GM19455 (cell line): ENCODE results near the gene CAB39L.

Source experiments
- ATAC-seq: cut with Tn5 transposase; IDR thresholded peaks from one replicate; pipeline ENCODE4 v1.9.1; 2021; ENCODE audit not compliant: unreplicated experiment

The CAB39L gene

DNA sequence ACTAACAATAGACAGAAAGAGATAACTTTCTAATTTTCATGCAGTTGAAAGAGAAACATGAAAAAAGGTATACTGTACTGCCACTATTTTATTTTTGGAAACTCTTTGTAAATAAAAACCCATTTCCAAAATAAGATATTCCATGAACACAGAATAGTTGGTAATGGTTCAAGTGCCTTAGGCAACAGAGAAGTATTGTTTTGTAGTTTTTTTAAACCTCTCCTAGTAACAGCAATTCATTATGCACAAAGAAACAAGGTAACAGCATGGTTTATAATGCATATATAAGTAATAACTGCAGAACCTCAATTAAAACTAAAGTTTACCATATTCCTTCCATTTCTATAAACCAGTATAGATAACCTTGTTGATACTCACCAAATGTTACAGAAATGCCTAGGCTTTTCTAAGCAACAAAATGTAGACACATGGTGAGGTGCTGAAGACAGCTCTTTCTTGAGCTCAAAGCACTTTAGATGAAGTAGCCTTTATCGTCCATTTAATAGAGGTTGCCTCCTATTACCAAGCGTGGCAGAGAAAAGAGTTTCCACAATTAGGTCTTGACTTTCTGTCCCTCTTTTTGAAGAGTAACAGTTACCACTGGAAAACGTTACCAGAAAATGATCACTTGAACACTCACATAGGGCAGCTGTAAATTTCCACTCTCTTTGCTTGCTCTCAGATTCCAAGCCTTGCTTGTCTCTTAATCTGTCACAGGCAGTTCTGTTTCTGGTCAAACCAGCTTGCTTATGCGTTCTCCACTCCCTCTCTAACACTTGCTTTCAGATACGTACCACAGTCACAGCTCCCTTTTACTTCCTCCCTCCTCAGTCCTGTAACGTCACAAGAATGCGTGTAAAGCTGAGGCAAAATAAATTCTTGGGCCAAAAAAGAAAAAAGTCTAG, 42.9 kb downstream of the CAB39L start:
- no peak for ATAC-seq

DNA sequence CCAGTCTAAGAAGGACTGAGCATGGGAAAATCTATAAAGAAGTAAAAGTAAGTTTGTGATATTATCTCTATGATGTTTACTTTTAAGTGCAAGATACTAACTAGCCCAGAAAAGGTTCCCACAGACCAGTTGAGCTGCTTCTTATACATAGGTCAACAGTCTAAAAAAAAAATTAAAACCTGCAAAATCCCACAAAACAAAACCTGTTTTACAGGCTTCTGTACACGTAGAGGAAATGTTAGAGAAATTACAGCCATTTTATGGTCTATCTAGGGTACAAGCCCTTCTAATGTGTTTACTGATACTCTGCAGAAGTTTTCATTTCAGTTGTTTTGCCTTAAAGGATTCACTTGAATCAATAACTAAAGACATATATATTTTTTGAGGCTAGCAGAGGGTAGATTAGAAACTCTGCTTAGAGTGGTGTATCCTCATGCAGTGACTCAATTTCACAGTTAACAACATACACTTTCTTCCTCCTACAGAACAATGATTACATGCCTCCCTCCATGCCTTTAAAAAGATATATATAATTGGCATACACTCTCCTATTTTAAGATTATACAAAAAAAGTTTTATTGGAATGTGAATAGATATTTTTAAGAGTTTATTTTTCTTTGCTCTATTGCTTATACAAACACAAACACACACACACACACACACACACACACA, 43.9 kb downstream of the CAB39L start:
- ATAC-seq = no peak

DNA sequence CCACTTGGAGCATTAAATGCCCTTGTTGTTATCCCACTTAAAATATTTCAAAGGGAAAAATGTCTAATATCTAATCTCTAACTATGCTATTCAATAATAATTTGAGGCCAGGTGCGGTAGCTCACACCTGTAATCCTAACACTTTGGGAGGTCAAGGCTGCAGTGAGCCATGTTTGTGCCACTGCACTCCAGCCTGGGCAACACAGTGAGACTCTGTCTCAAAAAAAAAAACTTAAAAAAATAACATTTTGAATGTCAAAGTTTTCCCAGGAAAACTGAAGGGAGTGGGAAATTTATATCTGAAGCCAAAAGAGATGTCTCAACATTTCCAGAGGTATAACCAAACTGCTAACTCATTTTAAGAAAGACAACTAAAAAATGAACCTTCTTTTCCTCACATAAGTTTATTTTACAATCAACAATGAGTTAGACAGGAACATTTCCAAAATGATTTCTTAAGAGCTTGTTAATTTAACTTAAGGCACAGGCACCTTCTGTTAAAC, 47.9 kb downstream of the CAB39L start:
- ATAC-seq = no peak

DNA sequence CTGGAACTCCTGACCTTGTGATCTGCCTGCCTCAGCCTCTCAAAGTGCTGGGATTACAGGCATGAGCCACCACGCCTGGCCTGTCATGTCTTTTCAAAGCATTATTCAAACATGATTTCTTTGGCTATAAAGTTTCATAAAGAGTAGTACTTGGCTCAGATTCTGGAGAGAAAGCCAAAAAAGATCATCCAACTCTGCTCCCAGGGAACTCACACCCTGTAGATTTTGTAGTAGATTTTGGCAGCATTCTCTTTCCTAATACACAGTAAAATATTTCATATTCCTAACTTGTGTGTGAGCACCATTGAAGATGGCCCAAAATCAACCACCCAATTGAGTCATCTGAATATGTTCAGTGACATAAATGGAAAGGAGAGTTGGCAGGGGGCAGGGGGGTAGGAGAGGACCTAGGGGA, 48.4 kb downstream of the CAB39L start:
- no peak for ATAC-seq

DNA sequence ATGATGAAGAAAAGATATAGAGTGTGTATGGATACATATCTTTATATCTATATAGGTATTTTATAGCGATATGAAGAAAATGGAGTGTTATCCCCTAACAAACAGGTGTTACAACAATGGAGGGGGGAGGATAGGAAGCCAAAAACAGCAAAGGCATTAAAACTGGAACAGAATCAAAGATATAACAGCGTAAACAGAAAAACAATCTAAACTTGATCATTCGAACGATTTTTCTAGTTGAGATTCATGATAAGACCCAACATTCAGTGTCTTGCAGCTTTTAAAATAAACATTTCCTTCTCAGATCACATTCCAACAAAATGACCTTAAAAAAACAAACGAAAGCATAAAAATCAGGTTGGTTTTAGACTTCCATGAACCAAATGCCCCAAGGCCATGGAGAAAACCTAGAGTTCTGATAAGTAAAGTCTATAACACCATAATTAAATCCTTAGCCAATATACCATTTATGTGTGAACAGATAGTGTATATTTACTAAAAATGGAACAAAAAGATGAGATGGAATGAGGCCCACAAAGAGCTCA, 55.7 kb downstream of the CAB39L start:
- no peak for ATAC-seq

DNA sequence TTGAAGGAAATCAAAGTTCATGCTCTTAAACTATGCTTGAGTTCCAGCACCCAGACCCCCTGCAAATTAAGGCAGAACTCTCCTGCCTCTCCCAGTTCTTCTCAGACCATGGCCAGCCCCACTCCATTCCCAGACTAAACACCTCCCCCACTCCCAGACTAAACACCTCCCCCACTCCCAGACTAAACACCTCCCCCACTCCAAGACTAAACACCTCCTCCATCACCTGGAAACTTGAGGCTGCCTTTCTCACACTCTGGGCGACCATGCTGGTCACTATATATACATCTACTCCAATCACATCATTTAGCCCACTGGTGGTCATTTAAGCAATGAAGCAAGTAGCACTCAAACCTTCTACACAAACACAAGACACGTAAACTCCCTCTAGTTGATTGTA, 57.2 kb downstream of the CAB39L start:
- ATAC-seq = no peak

DNA sequence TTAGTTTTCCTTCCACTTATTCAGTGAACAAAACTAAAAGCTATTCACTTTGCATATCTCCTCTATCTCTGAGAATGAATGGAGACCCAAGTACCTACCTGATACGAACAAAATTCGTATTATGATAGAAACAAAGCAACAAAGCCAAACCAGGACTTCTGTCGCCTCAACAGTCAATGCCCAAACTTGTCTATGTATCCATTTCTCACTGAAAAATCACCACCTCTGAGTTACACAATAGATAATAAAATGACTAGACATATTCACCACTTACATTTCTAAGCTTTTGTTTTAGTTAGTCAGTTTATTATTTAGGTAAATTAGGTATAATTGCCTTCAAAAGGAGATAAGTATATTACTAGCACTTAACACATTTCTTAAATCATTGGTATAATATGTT, 67.7 kb downstream of the CAB39L start:
- no peak for ATAC-seq

- no peak for ATAC-seq
Measured at GRCh38 chr13:49374585-49375290, 69.1 kb downstream of the CAB39L start.

- no peak for ATAC-seq
Measured at GRCh38 chr13:49373716-49374115, 70.1 kb downstream of the CAB39L start.

GRCh38 chr13:49371943-49372613, 71.8 kb downstream of the CAB39L start:
- no peak for ATAC-seq

- ATAC-seq = no peak
Measured at GRCh38 chr13:49370371-49370770, 73.5 kb downstream of the CAB39L start.

DNA sequence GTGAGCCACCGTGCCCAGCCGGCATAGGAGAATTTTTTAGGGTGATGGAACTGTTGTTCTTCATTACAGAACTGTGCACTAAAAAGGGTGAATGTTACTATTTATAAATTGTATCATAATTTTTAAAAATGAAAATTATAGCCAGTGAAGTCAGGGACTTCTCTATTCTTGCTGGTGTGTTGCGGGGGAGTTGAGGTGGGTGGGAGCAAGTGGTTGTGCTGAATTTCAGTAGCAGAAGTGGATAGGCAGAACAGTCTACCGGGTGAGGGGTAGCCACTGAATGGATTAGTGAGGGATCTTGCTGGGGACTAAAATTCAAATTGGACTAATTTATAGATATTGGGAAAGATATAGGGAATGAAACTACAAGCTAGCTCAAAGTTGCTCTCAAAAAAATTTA, 74.0 kb downstream of the CAB39L start:
- no peak for ATAC-seq

- ATAC-seq = no peak
Measured at GRCh38 chr13:49368688-49369087, 75.2 kb downstream of the CAB39L start.

DNA sequence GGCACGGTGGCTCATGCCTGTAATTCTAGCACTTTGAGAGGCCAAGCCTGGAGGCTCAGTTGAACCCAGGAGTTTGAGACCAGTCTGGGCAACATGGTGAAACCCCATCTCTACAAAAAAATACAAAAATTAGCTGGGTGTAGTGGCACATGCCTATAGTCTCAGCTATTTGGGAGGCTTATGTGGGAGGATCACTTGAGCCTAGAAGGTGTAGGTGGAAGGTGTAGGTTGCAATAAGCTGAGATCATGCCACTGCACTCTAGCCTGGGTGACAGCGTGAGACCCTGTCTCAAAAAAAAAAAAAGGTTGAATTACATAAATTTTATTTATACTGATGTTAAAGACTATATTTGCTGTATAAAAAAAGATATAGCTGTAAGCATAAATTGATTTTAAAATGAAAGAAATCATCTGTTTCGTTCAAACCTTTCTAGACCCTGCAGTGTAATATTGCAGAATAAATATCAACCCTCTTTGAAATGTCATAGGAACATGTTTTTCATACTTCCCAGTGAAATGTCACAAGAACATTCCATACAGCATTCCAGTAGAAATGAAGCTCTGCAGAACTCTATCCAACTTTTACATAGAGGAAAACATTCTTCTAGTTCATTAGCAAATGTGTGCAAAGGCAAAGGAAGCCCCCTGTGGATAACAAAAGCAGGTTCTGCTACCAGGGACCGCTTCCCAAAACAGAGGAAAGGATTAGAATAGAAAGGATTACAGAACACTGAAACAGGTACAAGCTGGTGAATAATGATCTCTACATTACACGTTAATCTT, 76.0 kb downstream of the CAB39L start:
- ATAC-seq = no peak

GRCh38 chr13:49366841-49367240, 77.0 kb downstream of the CAB39L start:
- no peak for ATAC-seq

DNA sequence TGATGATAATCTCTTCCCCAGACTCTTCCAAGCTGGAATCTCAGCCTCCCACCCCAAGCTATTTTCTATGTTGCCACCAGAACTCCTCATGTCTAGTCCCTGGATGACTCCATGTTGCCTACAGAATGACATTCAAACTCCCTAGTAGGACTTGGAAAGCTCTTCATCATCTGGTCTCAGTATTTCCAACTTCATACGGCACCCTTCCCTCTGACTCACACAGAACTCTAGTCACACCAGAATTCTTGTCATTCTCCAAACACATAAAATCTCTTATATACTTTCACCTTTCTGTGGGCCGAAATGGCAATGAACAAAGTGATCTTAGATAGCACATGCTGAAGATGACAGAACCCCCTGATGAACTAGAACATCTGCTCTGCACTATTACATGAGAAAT, 86.2 kb downstream of the CAB39L start:
- ATAC-seq = no peak

GRCh38 chr13:49356223-49356622, 87.6 kb downstream of the CAB39L start:
- ATAC-seq = no peak

DNA sequence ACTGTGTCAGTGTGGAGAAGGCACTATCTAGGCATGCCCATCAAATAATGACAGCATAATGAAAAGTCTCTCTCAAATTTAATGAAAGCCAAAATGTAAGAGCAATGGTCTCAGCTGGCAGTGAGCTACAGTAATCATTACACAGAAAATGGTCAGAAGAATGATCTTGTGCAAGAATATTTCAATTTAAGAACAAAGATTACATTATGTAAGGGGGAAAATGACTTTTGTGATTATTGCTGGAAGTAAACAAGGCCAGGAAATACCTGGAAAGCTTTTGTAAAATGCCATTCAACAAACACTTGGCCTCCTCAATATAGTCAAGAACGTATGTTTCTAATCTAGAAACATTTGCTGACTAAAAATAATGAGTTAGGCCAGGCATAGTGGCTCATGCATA, 89.1 kb downstream of the CAB39L start:
- ATAC-seq = no peak

DNA sequence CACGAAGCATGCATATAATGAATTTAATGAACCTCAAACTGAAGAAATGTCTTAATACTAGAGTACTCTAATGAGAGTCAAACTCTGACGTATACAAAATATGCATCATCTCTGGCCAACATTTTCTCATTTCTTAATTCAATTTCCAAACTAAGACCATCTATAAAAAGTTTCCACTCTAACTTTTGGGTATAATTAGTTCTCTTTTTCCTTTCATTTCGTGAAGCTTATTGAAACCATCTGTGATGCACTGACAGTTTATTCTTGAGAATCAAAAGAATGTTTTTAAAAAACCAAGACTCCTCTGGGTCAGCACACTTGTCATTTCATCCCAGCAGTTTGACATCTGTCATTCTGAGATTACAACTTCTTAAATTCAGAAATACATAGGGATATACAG, 90.0 kb downstream of the CAB39L start:
- ATAC-seq = no peak

DNA sequence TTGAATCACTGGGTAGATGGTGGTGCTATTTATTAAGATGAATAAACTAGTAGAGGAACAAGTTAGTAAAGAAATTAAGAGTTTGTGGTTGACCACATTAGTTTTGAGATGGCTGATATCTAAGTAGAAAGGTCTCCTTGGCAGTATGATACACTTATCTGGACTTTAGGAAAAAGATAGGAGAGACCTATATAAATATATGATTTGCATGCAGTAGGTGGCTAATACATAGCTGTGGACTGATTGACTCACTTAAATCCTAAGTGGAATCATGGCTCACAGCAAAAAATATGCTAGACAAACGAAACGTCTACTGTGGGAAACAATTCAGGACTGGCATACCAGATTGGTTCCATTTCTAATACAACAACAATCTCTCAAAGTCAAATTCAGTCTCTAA, 92.0 kb downstream of the CAB39L start:
- ATAC-seq = no peak
